ENCODE data around the gene NBPF20.
"Not testable (repeated sequence)": the region's sequence is repeated elsewhere in the genome, so short reads cannot be mapped to it uniquely, and the experiment has no call there.

DNA sequence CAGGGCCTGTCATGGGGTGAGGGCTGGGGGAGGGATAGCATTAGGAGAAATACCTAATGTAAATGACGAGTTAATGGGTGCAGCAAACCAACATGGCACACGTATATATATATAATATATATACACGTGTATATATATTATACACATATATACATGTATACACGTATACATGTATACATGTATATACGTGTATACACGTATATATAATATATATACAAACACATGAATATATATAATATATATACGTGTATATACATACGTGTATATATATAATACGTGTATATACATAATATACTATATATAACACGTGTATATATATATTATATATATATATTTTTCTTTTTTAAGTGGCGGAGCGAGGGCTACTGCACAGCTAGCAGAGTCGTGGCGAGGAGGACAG, 18.1 kb downstream of the NBPF20 start:
- TF ChIP-seq CTCF, POLR2A (IDR thresholded peaks at IDR 0.05): not testable (repeated sequence)
